Endothelial cell of umbilical vein (primary cell): ENCODE measurements around the gene ZDHHC14.
"Not testable (repeated sequence)": the region's sequence is repeated elsewhere in the genome, so short reads cannot be mapped to it uniquely, and the experiment has no call there.

Experiments
- CTCF ChIP-seq, 2 donors: IDR thresholded peaks; 1 replicate in 1 of 2; 2 replicates in 1 of 2; pipeline ENCODE4 v1.5.1; 2011; ENCODE audit warnings: low read length in 2 of 2, mild to moderate bottlenecking in 2 of 2, moderate library complexity in 2 of 2, control low read depth in 1 of 2, inconsistent platforms in 1 of 2, low read depth in 1 of 2; ENCODE audit not compliant: insufficient read depth in 1 of 2; ENCODE audit errors: extremely low read depth in 1 of 2
- EZH2 ChIP-seq: IDR thresholded peaks from 2 replicates; pipeline ENCODE4 v1.6.1; 2012; ENCODE audit warnings: borderline replicate concordance, low read depth, mild to moderate bottlenecking, moderate library complexity, low read length, inconsistent platforms; ENCODE audit not compliant: severe bottlenecking
- FOS ChIP-seq: IDR thresholded peaks from 2 replicates; pipeline ENCODE4 v1.6.1; 2011; ENCODE audit warnings: mild to moderate bottlenecking, low read length, moderate library complexity, borderline replicate concordance; ENCODE audit not compliant: insufficient read depth
- GATA2 ChIP-seq: IDR thresholded peaks from 2 replicates; pipeline ENCODE4 v1.7.0; 2011; ENCODE audit warnings: low read depth, mild to moderate bottlenecking, moderate library complexity, mixed read lengths, low read length; ENCODE audit not compliant: insufficient read length, insufficient read depth
- JUN ChIP-seq: IDR thresholded peaks from 2 replicates; pipeline ENCODE4 v1.6.1; 2011; ENCODE audit warnings: borderline replicate concordance, low read depth; ENCODE audit not compliant: insufficient read length, insufficient read depth
- MAX ChIP-seq: IDR thresholded peaks from 2 replicates; pipeline ENCODE4 v1.6.1; 2011; ENCODE audit not compliant: insufficient read depth, insufficient read length
- MYC ChIP-seq: IDR thresholded peaks from one replicate; pipeline ENCODE4 v1.6.1; 2011; ENCODE audit warnings: mild to moderate bottlenecking, low read depth, low read length
- POLR2A ChIP-seq: IDR thresholded peaks from 2 replicates; pipeline ENCODE4 v1.6.1; 2012; ENCODE audit warnings: low read depth, mild to moderate bottlenecking, control low read depth, low read length
- POLR2AphosphoS5 ChIP-seq: IDR thresholded peaks from 2 replicates; pipeline ENCODE4 v1.6.1; 2012; ENCODE audit warnings: low read depth, mild to moderate bottlenecking, control low read depth, low read length, moderate library complexity; ENCODE audit not compliant: insufficient read depth

GRCh38 chr6:157395199-157395598, 14.2 kb downstream of the ZDHHC14 start:
- TF ChIP-seq JUN; CTCF (IDR thresholded peaks at IDR 0.05; ENCODE audit: extremely low read depth in 1 of 2, insufficient read depth in 1 of 2, low read depth in 1 of 2, low read length in 2 of 2); POLR2AphosphoS5; MAX; POLR2A; EZH2; GATA2; MYC; FOS: not testable (repeated sequence)
